ENCODE measurements around the gene FIZ1.

The FIZ1 gene

GRCh38 chr19:55542292-55542855 is 56.9 kb downstream of the FIZ1 start:
- no peak for DNase-seq (ENCODE audit: extremely low spot score)
- no peak for TF ChIP-seq CTCF (IDR thresholded peaks at IDR 0.05; ENCODE audit: control extremely low read depth, extremely low read depth, low read depth, missing control alignments)
- CTCF ChIA-PET = no interaction called here
- POLR2A ChIA-PET = no interaction called here

Data from GM10248 (cell line).